Stomach (tissue), 9 donors: ENCODE data around the gene FFAR3. TPM values are rescaled to one million over a fixed set of nuclear protein-coding genes. Genes with fewer than 3 reads are reported as not detected.

Experiments
- DNase-seq, 2 donors: peaks; one replicate each; pipeline versions ENCODE4 v3.0.0 to v3.0.0-alpha.2; 2013 to 2019
- H3K27ac ChIP-seq, 5 donors: fragments of 200-600 bp in 4 of 5; sonication (generic) in 4 of 5; one replicate each; pipeline ENCODE4 v1.5.1; 2013 to 2019; ENCODE audit warnings: mild to moderate bottlenecking in 1 of 5, moderate library complexity in 1 of 5
- H3K27me3 ChIP-seq, 3 donors: fragments of 200-600 bp; sonication (generic); one replicate each; pipeline ENCODE4 v1.5.1; 2017 to 2019; ENCODE audit warnings: mixed run types in 1 of 3
- H3K36me3 ChIP-seq, 4 donors: fragments of 200-600 bp; sonication (generic); 1 replicate in 3 of 4; 2 replicates in 1 of 4; pipeline ENCODE4 v1.5.1; 2016 to 2019
- H3K4me1 ChIP-seq, 4 donors: fragments of 200-600 bp; sonication (generic); one replicate each; pipeline ENCODE4 v1.5.1; 2016 to 2019
- H3K4me3 ChIP-seq, 4 donors: fragments of 200-600 bp; sonication (generic) in 3 of 4; one replicate each; pipeline ENCODE4 v1.5.1; 2016 to 2019; ENCODE audit warnings: mild to moderate bottlenecking in 1 of 4
- H3K9me3 ChIP-seq, 4 donors: fragments of 200-600 bp; sonication (generic); one replicate each; pipeline ENCODE4 v1.5.1; 2016 to 2019
- EP300 ChIP-seq: sonication (generic); formaldehyde crosslinking; IDR thresholded peaks from one replicate; pipeline ENCODE4 v1.6.1; 2017; ENCODE audit warnings: antibody characterized with exemption
- POLR2A ChIP-seq, 4 donors: fragments of 450-650 bp; IDR thresholded peaks; one replicate each; pipeline ENCODE4 v1.6.1; 2016; ENCODE audit warnings: antibody characterized with exemption in 4 of 4, control low read depth in 2 of 4, mild to moderate bottlenecking in 1 of 4, moderate library complexity in 1 of 4
- POLR2AphosphoS5 ChIP-seq, 3 donors: sonication (generic); formaldehyde crosslinking; IDR thresholded peaks; one replicate each; pipeline ENCODE4 v1.6.1; 2016; ENCODE audit warnings: antibody characterized with exemption in 3 of 3
- WGBS, 5 donors: extraction: QIAGEN DNeasy Blood & Tissue Kit in 3 of 5; methylation state at CpG; one replicate each; pipeline versions ENCODE4 v1.1.5 to v1.1.7; 2013 to 2018; 5-methylcytosine and 5-hydroxymethylcytosine counted together
- intact Hi-C: fragments of 100-400 bp; cut with DNase I; formaldehyde crosslinking; loops from one replicate; pipeline ENCODE4 v1.15.1; 2023; ENCODE audit warnings: low total_unique reads
- polyA plus RNA-seq, 3 donors: library from polyadenylated mRNA; stranded (reverse); fragments of 200-250 nt; gene quantifications; one replicate each; pipeline ENCODE4 v1.2.3, GENCODE V29; 2013
- total RNA-seq, 5 donors: library from RNA; depleted of rRNA; stranded (reverse); fragments of >200 nt; gene quantifications; one replicate each; pipeline versions ENCODE4 v1.1.0 to v1.2.3, GENCODE V29; 2014 to 2016
- TF ChIP-seq, protein P1 (sequence below), 7 experiments: fragments of 450-650 bp in 4 of 7; fragments of 200-600 bp in 3 of 7; sonication (generic) in 3 of 7; IDR thresholded peaks; one replicate each; pipeline ENCODE4 v1.5.1; 2016 to 2019; ENCODE audit warnings: antibody characterized with exemption in 7 of 7, control low read depth in 2 of 7, mild to moderate bottlenecking in 1 of 7
- donor health status: healthy with polysubstance abuse.
- donor health status: Bipolar disorder and iron deficiency.
- donor health status: healthy.

Gene FFAR3
- total and polyA plus RNA-seq, 8 donors = 0.30 to 0.56 TPM; not detected in 6

DNA sequence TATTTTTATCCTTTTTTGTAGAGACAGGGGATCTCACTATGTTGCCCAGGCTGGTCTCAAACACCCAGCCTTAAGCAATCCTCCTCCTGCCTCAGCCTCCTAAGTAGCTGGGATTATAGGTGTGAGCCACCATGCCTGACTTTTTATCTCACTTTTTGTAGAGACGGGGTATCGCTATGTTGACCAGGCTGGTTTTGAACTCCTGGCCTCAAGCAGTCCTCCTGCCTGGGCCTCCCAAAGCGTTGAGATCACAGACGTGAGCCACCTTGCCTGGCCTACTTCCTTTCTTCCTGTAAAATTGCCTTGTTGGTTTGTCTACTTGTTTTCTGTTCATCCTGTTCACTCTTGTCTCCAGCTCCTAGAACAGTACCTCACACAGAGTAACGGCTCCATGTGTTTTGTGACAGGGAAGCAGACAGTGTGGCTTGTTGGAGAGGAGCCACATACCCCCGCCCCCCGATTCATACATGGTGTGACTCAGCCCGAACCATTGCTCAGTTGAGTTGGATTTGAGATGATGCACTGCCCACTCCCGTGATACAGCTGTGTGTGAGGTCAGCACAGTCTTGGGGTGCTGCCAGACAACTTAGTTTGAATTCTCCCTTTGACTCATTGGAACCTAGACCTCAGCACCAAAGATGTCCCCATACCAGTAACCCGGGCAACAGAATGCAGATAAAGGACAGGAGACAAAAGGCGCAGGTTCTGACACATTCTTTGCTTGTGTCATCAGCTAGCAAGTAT, 46.8 kb downstream of the FFAR3 start:
- H3K27ac ChIP-seq = no peak overlapping the region
- H3K36me3 ChIP-seq = no peaks in the 10 kb centered on the region
- peak; percentile 37 to 60 for DNase-seq
- H3K9me3 ChIP-seq = no peaks in the 10 kb centered on the region
- no peaks in the 10 kb centered on the region for H3K27me3 ChIP-seq
- WGBS, 5 donors = 64 to 74% (median 69%) methylated on average over 11 of the region's 11 CpGs
- H3K4me3 ChIP-seq = no peak overlapping the region
- intact Hi-C loops = no loop called here
- H3K4me1 ChIP-seq = no peaks in the 10 kb centered on the region
- peak in 1 of 3 donors; percentile 34 for TF ChIP-seq POLR2AphosphoS5 (IDR thresholded peaks at IDR 0.05)
- TF ChIP-seq, protein P1, sequence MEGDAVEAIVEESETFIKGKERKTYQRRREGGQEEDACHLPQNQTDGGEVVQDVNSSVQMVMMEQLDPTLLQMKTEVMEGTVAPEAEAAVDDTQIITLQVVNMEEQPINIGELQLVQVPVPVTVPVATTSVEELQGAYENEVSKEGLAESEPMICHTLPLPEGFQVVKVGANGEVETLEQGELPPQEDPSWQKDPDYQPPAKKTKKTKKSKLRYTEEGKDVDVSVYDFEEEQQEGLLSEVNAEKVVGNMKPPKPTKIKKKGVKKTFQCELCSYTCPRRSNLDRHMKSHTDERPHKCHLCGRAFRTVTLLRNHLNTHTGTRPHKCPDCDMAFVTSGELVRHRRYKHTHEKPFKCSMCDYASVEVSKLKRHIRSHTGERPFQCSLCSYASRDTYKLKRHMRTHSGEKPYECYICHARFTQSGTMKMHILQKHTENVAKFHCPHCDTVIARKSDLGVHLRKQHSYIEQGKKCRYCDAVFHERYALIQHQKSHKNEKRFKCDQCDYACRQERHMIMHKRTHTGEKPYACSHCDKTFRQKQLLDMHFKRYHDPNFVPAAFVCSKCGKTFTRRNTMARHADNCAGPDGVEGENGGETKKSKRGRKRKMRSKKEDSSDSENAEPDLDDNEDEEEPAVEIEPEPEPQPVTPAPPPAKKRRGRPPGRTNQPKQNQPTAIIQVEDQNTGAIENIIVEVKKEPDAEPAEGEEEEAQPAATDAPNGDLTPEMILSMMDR (IDR thresholded peaks at IDR 0.05) = no peak

DNA sequence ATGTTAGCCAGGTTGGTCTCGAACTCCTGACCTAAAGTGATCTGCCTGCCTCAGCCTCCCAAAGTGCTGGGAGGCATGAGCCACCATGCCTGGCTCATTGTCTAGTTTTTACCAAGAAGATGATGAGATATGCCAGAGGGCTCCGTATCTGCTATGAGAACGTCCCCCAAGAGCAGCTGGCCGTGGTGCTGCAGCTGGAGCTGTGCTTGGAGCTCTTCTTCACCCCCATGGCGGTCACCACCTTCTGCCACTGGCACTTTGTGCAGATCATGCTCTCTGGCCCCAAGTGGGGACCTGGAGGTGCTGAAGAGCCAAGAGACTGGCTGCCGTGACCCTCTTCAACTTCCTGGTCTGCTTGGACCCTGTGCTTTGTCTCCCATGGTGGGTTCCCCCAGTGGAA, 49.4 kb downstream of the FFAR3 start:
- H3K9me3 ChIP-seq = no peaks in the 10 kb centered on the region
- H3K4me1 ChIP-seq = no peaks in the 10 kb centered on the region
- H3K27ac ChIP-seq = no peak overlapping the region
- 79 to 97% (median 85%) methylated on average over 3 to 6 of the region's 6 CpGs for WGBS, 5 donors
- H3K4me3 ChIP-seq = no peak overlapping the region
- intact Hi-C loops = no loop called here
- no peak for DNase-seq
- H3K27me3 ChIP-seq = peaks cover 0 to 6% (median 0%) of the 10 kb centered on the region in 3 donors
- H3K36me3 ChIP-seq = no peaks in the 10 kb centered on the region
- TF ChIP-seq POLR2A (IDR thresholded peaks at IDR 0.05) = no peak
- no peak for TF ChIP-seq POLR2AphosphoS5 (IDR thresholded peaks at IDR 0.05)
- no peak for TF ChIP-seq EP300
- TF ChIP-seq, protein P1 (IDR thresholded peaks at IDR 0.05) = no peak

DNA sequence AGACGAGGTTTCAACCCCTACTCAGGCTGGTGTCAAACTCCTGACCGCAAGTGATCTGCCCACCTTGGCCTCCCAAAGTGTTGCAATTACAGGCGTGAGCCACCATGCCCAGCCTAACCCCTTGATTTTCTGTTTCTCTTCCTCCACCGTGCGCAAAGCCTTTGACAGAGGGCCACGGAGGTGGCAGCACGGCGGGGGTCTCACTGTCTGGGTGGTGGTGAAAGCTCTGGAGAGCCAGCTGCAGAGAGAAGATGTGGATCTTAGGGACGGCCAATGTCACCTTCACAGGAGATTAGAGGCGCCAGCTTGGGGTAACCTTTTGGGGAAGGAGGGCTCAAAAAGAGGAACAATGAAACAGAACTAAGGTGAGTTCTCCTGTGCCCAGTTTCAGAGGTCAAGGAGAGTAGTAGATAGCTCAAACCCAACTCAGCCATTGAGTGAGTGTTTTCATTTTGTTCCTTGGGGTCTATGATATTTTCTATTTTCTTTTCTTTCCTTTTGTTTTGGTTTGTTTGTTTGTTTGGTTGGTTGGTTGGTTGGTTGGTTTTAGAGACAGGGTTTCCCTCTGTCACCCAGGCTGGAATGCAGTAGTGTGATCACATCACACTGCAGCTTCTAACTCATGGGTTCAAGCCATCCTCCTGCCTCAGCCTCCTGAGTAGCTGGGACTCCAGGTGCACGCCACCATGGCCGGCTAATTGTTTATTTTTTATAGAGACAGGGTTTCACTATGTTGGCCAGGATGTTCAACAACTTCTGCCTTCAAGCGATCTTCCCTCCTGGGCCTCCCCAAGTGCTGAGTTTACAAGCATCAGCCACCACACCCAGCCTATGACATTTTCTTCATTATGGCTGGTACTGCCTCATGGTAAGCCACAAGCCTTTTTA, 50.3 kb downstream of the FFAR3 start:
- no peak for TF ChIP-seq EP300
- TF ChIP-seq, protein P1 (IDR thresholded peaks at IDR 0.05) = no peak
- no peak for TF ChIP-seq POLR2A (IDR thresholded peaks at IDR 0.05)
- TF ChIP-seq POLR2AphosphoS5 (IDR thresholded peaks at IDR 0.05) = no peak
- no peak overlapping the region for H3K4me3 ChIP-seq
- intact Hi-C loops = no loop called here
- no peaks in the 10 kb centered on the region for H3K4me1 ChIP-seq
- WGBS, 5 donors = 86 to 92% (median 89%) methylated on average over 13 of the region's 13 CpGs
- no peaks in the 10 kb centered on the region for H3K9me3 ChIP-seq
- H3K27me3 ChIP-seq = peaks cover 0 to 10% (median 0%) of the 10 kb centered on the region in 3 donors
- H3K36me3 ChIP-seq = no peaks in the 10 kb centered on the region
- no peak overlapping the region for H3K27ac ChIP-seq
- no peak for DNase-seq

DNA sequence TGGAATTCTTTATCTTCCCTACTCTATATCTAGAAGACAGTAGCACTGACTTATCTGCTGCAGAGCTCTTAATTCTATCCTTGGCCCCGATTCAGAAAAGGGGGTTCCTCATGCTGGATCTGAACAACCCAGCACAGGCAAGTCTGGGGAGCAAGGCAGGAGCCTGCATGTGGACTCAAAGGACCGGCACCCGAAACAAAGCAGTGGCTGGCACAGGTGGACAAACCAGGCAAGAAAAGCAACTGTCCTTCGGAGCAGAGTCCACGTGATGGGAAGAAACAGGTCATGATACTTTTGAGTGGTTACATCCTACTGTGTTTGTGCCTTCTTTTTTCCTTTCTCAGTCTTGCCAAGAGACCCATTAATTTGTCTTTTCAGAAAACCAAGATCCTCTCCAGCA, 50.9 kb downstream of the FFAR3 start:
- no peak overlapping the region for H3K4me3 ChIP-seq
- TF ChIP-seq EP300 (no peak), POLR2A (IDR thresholded peaks at IDR 0.05) (no peak), POLR2AphosphoS5 (IDR thresholded peaks at IDR 0.05) (no peak)
- TF ChIP-seq, protein P1 (IDR thresholded peaks at IDR 0.05) = no peak
- no peaks in the 10 kb centered on the region for H3K4me1 ChIP-seq
- H3K27ac ChIP-seq = no peak overlapping the region
- no peaks in the 10 kb centered on the region for H3K36me3 ChIP-seq
- H3K9me3 ChIP-seq = no peaks in the 10 kb centered on the region
- WGBS, 5 donors = 67 to 84% (median 74%) methylated on average over 5 of the region's 5 CpGs
- intact Hi-C loops = no loop called here
- DNase-seq = no peak
- H3K27me3 ChIP-seq = peaks cover 0 to 15% (median 0%) of the 10 kb centered on the region in 3 donors

Other genes starting within 250 kb of the FFAR3 start
- gene FXYD3, start 242.6 kb upstream of the FFAR3 start, total RNA-seq = 100 to 1,000 TPM in 4 of 5 donors, 10 to 100 TPM in 1; 84.8 to 704 (median 191) TPM
- gene FXYD3, start 242.6 kb upstream of the FFAR3 start, polyA plus RNA-seq = 100 to 1,000 TPM; 442 to 800 (median 537) TPM
- gene LGI4, start 223.4 kb upstream of the FFAR3 start, total RNA-seq = 10 to 100 TPM in 3 of 5 donors, 1 to 10 TPM in 2; 3.1 to 40.0 (median 16.3) TPM
- gene LGI4, start 223.4 kb upstream of the FFAR3 start, polyA plus RNA-seq = 10 to 100 TPM in 2 of 3 donors, 1 to 10 TPM in 1; 4.4 to 18.6 (median 10.4) TPM
- 100 to 1,000 TPM in 1 of 5 donors, 10 to 100 TPM in 2, 1 to 10 TPM in 1, not detected in 1; 7.5 to 193 (median 14.8) TPM for gene FXYD1, start 219.6 kb upstream of the FFAR3 start, total RNA-seq
- 10 to 100 TPM; 24.0 to 67.4 (median 60.3) TPM for gene FXYD1, start 219.6 kb upstream of the FFAR3 start, polyA plus RNA-seq
- gene FXYD7, start 215.2 kb upstream of the FFAR3 start, total RNA-seq = 1 to 10 TPM in 1 of 5 donors, not detected in 4; 2.6 TPM
- gene FXYD7, start 215.2 kb upstream of the FFAR3 start, polyA plus RNA-seq = under 1 TPM in 1 of 3 donors, not detected in 2; 0.55 TPM
- gene FXYD5, start 203.7 kb upstream of the FFAR3 start, total RNA-seq = 100 to 1,000 TPM in 1 of 5 donors, 10 to 100 TPM in 4; 10.3 to 118 (median 19.2) TPM
- gene FXYD5, start 203.7 kb upstream of the FFAR3 start, polyA plus RNA-seq = 10 to 100 TPM; 37.9 to 81.1 (median 55.0) TPM
- gene FAM187B, start 129.7 kb upstream of the FFAR3 start, total RNA-seq = not detected
- gene FAM187B, start 129.7 kb upstream of the FFAR3 start, polyA plus RNA-seq = under 1 TPM in 1 of 3 donors, not detected in 2; 0.25 TPM
- gene LSR, start 109.5 kb upstream of the FFAR3 start, total RNA-seq = 100 to 1,000 TPM in 2 of 5 donors, 10 to 100 TPM in 3; 20.4 to 174 (median 72.8) TPM
- gene LSR, start 109.5 kb upstream of the FFAR3 start, polyA plus RNA-seq = 10 to 100 TPM; 17.9 to 90.7 (median 84.4) TPM
- 100 to 1,000 TPM in 1 of 5 donors, 10 to 100 TPM in 4; 26.8 to 105 (median 71.8) TPM for gene USF2, start 89.5 kb upstream of the FFAR3 start, total RNA-seq
- gene USF2, start 89.5 kb upstream of the FFAR3 start, polyA plus RNA-seq = 100 to 1,000 TPM in 1 of 3 donors, 10 to 100 TPM in 2; 83.9 to 109 (median 88.2) TPM
- 10 to 100 TPM in 1 of 5 donors, not detected in 4; 10.4 TPM for gene HAMP, start 75.9 kb upstream of the FFAR3 start, total RNA-seq
- gene HAMP, start 75.9 kb upstream of the FFAR3 start, polyA plus RNA-seq = 1 to 10 TPM in 1 of 3 donors, under 1 TPM in 1, not detected in 1; 0.60 to 6.6 TPM
- gene MAG, start 66.3 kb upstream of the FFAR3 start, total RNA-seq = 1 to 10 TPM in 1 of 5 donors, under 1 TPM in 1, not detected in 3; 0.73 to 5.5 TPM
- gene MAG, start 66.3 kb upstream of the FFAR3 start, polyA plus RNA-seq = under 1 TPM in 1 of 3 donors, not detected in 2; 0.05 TPM
- 1 to 10 TPM in 2 of 5 donors, not detected in 3; 3.1 to 5.7 TPM for gene CD22, start 29.3 kb upstream of the FFAR3 start, total RNA-seq
- 1 to 10 TPM; 2.0 to 5.5 (median 4.0) TPM for gene CD22, start 29.3 kb upstream of the FFAR3 start, polyA plus RNA-seq
- under 1 TPM in 1 of 5 donors, not detected in 4; 0.18 TPM for gene FFAR1, start 10.6 kb upstream of the FFAR3 start, total RNA-seq
- gene FFAR1, start 10.6 kb upstream of the FFAR3 start, polyA plus RNA-seq = not detected
- not detected for gene GPR42, start 12.6 kb downstream of the FFAR3 start, total RNA-seq
- under 1 TPM in 1 of 3 donors, not detected in 2; 0.19 TPM for gene GPR42, start 12.6 kb downstream of the FFAR3 start, polyA plus RNA-seq
- 1 to 10 TPM in 1 of 5 donors, not detected in 4; 1.4 TPM for gene FFAR2, start 89.8 kb downstream of the FFAR3 start, total RNA-seq
- gene FFAR2, start 89.8 kb downstream of the FFAR3 start, polyA plus RNA-seq = under 1 TPM; 0.35 to 0.62 (median 0.46) TPM
- not detected for gene KRTDAP, start 132.0 kb downstream of the FFAR3 start, total RNA-seq
- gene KRTDAP, start 132.0 kb downstream of the FFAR3 start, polyA plus RNA-seq = 1 to 10 TPM in 2 of 3 donors, not detected in 1; 2.3 to 3.0 TPM
- gene DMKN, start 155.2 kb downstream of the FFAR3 start, total RNA-seq = 10 to 100 TPM in 2 of 5 donors, 1 to 10 TPM in 2, not detected in 1; 4.9 to 36.9 (median 20.2) TPM
- gene DMKN, start 155.2 kb downstream of the FFAR3 start, polyA plus RNA-seq = 100 to 1,000 TPM in 1 of 3 donors, 10 to 100 TPM in 2; 76.7 to 139 (median 83.6) TPM
- not detected for gene SBSN, start 169.9 kb downstream of the FFAR3 start, total RNA-seq
- 10 to 100 TPM in 1 of 3 donors, 1 to 10 TPM in 1, not detected in 1; 1.1 to 29.2 TPM for gene SBSN, start 169.9 kb downstream of the FFAR3 start, polyA plus RNA-seq
- not detected for gene GAPDHS, start 175.0 kb downstream of the FFAR3 start, total RNA-seq
- not detected for gene GAPDHS, start 175.0 kb downstream of the FFAR3 start, polyA plus RNA-seq
- 100 to 1,000 TPM in 1 of 5 donors, 10 to 100 TPM in 3, 1 to 10 TPM in 1; 7.0 to 121 (median 57.6) TPM for gene TMEM147, start 187.2 kb downstream of the FFAR3 start, total RNA-seq
- gene TMEM147, start 187.2 kb downstream of the FFAR3 start, polyA plus RNA-seq = 100 to 1,000 TPM in 1 of 3 donors, 10 to 100 TPM in 2; 63.4 to 131 (median 77.4) TPM
- gene ATP4A, start 205.2 kb downstream of the FFAR3 start, total RNA-seq = 100 to 1,000 TPM in 4 of 5 donors, 1 to 10 TPM in 1; 9.8 to 890 (median 236) TPM
- 100 to 1,000 TPM; 257 to 357 (median 345) TPM for gene ATP4A, start 205.2 kb downstream of the FFAR3 start, polyA plus RNA-seq
- not detected for gene PMIS2, start 227.7 kb downstream of the FFAR3 start, total RNA-seq
- not detected for gene PMIS2, start 227.7 kb downstream of the FFAR3 start, polyA plus RNA-seq